Stimulated activated memory B cell treated with anti-CD40 and anti-IgM and Interleukin-4, amounts not matched to agents 10 μg/mL and 1 μg/mL and 100 μg/mL, for 72 hours (primary cell): Measurements from ENCODE around the gene KDM4B.

Source experiments
- ATAC-seq: fragments of 150-1000 bp; cut with Tn5 transposase; 2 replicates; pipeline ENCODE4 v1.10.0; 2021
- H3K27ac Mint-ChIP-seq: one replicate; pipeline ENCODE4 v1.8.0; 2022; ENCODE audit warnings: mild to moderate bottlenecking, mixed read lengths
- H3K27me3 Mint-ChIP-seq: one replicate; pipeline ENCODE4 v1.8.0; 2022; ENCODE audit warnings: mixed read lengths
- H3K36me3 Mint-ChIP-seq: one replicate; pipeline ENCODE4 v1.8.0; 2022; ENCODE audit warnings: mixed read lengths
- H3K4me1 Mint-ChIP-seq: one replicate; pipeline ENCODE4 v1.8.0; 2022; ENCODE audit warnings: mixed read lengths
- H3K4me3 Mint-ChIP-seq: one replicate; pipeline ENCODE4 v1.8.0; 2022; ENCODE audit warnings: mild to moderate bottlenecking, moderate library complexity, mixed read lengths
- H3K9me3 Mint-ChIP-seq: one replicate; pipeline ENCODE4 v1.8.0; 2022; ENCODE audit warnings: mixed read lengths

Gene KDM4B

DNA sequence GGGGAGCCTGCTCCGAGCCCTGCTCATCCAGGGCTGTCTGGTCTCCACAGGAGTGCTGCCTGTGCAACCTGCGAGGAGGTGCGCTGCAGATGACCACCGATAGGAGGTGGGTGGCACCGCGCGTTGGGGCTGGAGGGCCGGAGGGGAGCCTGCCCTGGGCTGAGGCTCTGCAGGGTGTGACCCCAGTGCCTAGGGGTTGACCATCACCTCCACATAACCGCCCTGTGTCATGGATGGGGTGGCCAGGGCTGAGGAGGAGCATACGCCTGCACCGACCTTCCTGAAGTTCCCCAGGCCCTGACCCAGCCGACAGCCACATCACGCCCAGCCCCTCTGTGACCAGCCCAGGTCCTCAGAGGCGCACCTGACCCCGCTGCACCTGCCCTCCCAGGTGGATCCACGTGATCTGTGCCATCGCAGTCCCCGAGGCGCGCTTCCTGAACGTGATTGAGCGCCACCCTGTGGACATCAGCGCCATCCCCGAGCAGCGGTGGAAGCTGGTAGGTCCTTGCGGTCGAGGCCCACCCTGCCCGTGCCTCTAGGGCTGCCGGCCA is 168.7 kb downstream of the KDM4B start:
- no peak overlapping the region for H3K4me3 Mint-ChIP-seq
- no peak overlapping the region for H3K27ac Mint-ChIP-seq
- peaks cover 89% of the 10 kb centered on the region for H3K4me1 Mint-ChIP-seq
- H3K27me3 Mint-ChIP-seq, result no peaks in the 10 kb centered on the region
- H3K36me3 Mint-ChIP-seq, result peaks cover 76% of the 10 kb centered on the region
- H3K9me3 Mint-ChIP-seq, result no peaks in the 10 kb centered on the region
- no peak for ATAC-seq

DNA sequence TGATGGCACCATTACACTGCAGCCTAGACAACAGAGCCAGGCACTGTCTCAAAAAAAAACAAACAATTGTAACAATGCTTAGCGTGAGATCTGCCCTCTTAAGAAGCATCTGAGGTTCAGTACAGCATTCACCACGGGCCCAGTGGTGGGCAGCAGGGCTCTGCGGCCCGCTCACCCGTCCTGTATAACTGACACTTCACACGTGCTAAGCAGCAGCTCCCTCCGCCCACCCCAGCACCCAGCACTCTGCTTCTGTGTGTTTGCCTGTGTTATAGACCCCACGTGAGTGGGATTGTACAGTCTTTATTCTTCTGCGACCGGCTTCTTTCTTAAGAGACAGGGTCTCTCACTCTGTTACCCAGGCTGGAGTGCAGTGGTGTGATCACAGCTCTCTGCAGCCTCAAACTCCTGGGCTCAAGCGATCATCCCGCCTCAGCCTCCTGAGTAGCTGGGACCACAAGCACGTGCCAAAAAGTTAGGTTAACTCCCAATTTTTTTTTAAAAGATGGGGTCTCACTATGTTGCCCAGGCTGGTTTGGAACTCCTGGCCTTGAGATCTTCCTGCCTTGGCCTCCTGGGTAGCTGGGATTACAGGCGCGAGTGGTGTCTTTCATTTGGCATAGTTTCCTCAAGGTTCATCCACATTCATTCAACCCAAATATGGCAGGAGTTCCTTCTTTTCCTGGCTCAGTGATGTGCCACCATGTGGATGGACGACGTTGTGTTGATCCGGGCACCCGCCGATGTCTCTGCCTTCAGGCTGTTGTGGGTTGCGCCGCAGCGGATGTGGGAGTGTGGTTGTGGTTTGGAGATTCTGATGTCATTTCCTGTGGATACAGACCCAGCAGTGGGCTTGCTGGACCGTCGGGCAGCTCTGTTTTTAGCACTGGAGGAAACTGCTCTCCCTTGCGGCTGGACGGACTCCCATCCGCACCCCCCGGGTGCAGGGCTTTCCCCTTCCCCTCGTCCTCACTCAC is 170.0 kb downstream of the KDM4B start:
- Mint-ChIP-seq H3K4me3 (peak overlapping the region; percentile 51), H3K27ac (peak overlapping the region; percentile 56), H3K27me3 (no peaks in the 10 kb centered on the region), H3K9me3 (no peaks in the 10 kb centered on the region), H3K36me3 (peaks cover 75% of the 10 kb centered on the region), H3K4me1 (peaks cover 88% of the 10 kb centered on the region)
- peak; percentile 81 for ATAC-seq

DNA sequence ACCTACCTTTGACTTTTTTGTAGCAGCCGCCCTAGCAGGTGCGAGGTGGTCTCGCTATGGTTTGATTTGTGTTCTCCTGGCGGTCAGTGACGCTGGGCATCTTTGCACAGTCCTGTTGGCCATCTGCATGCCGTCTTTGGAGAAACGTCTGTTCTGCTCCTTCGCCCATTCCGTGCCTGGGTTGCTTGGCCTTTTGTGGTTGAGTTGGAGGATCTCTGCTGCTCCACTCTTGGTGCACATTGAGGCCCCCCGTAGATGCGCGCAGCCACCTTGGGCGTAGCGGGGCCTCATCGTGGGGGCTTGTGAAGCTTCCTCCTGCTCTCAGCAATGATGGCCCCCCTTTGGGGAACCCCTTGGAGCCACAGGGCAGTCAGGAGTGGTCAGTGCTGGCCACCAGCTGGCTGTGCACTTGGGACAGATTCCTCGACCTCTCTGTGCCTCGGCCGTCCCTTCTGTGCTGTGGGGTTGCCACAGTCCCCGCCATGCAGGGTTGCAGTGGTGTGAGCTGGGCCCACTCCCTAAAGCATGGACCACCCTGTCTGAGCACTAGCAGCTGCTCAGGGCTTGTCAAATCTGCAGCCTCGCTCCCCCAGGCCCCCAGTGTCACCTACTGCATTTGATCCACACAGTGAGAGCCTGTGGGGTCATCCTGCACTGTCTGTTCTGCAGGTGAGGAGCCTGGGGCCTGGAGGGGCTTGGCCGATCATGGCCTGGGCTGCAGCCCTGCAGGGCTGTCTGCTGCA is 170.8 kb downstream of the KDM4B start:
- Mint-ChIP-seq H3K27me3 (no peaks in the 10 kb centered on the region), H3K4me1 (peaks cover 79% of the 10 kb centered on the region), H3K36me3 (peaks cover 66% of the 10 kb centered on the region), H3K4me3 (peak overlapping the region; percentile 51), H3K9me3 (no peaks in the 10 kb centered on the region), H3K27ac (peak overlapping the region; percentile 56)
- ATAC-seq, result no peak

DNA sequence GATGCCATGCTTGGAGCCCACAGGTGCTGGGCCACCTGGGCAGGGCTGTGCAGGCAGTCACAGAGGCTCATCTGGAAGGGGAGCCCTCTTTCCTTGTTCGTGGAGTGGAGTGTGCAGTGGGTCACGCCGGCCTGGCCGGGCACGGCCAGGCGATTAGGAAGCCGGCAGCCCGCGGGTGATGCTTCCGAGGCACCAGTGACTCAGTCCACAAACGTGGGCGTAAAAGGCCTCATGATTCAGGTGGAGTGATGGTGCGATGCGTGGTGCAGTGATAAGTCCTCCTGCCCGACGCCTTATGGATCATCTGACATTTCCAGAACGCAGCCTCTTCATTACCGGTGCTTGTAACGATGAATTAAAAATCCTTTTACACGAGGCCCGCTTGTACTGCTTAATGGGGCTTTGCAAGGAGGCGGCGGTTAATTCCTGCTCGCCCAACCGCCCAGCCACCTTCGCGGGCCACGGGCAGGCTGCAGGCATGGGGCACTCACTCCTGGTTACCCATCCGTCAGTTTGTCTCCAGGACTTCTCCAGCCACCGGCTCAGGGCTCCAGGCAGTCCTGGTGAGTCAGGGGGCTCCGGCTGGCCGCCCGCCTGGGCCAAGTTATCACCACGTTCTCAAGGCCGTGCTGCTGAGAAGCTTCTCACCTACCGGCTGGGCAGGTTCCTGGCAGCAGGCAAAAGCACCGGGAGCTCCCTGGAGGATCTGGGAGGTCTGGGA is 172.4 kb downstream of the KDM4B start:
- no peak for ATAC-seq
- no peaks in the 10 kb centered on the region for H3K27me3 Mint-ChIP-seq
- no peaks in the 10 kb centered on the region for H3K9me3 Mint-ChIP-seq
- no peak overlapping the region for H3K27ac Mint-ChIP-seq
- H3K4me1 Mint-ChIP-seq, result peaks cover 68% of the 10 kb centered on the region
- no peak overlapping the region for H3K4me3 Mint-ChIP-seq
- H3K36me3 Mint-ChIP-seq, result peaks cover 64% of the 10 kb centered on the region

DNA sequence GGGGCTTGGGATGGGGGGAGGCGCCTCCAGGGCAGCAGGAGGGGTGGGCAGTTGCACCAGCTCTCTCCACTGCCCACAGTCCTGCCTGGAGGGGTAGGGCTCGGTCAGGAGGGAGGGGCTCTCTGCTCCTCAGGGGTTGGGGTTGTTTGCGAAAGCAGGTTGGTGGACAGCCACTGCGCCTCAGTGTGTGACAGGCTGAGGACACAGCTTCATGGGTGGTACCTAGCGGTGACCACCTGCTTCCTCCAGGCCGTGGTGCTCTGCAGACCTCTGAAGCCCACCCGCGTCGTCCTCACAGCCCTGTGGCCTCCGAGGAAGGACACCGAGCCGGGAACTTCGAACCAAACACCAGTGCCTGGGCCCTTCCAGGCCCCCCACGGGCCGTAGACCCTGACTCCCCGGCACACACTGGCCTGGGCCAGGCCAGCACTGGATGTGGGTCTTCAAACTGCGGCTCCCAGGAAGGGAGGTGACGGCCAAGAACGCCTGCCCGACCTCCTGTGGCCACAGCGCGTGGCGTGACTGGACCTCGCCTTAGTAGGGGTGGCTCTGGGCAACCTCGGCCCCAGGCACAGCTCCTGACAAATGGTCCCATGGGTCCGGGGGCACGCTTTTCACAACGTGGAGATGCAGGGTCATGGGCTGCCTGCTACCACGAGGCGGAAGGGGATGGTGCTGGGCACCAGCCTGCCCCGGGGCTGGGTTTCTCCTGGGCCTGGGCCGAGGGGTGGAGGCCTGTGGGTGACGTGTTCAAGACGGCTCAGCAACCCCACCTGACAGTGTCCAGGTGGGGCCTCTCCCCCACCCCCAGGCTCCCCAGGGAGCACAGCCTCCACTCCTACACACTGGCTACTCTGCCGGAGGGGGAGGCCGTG is 173.2 kb downstream of the KDM4B start:
- Mint-ChIP-seq H3K4me1 (peaks cover 61% of the 10 kb centered on the region), H3K27ac (peak overlapping the region; percentile 59), H3K27me3 (no peaks in the 10 kb centered on the region), H3K9me3 (no peaks in the 10 kb centered on the region), H3K4me3 (peak overlapping the region; percentile 26), H3K36me3 (peaks cover 66% of the 10 kb centered on the region)
- ATAC-seq, result peak; percentile 24

DNA sequence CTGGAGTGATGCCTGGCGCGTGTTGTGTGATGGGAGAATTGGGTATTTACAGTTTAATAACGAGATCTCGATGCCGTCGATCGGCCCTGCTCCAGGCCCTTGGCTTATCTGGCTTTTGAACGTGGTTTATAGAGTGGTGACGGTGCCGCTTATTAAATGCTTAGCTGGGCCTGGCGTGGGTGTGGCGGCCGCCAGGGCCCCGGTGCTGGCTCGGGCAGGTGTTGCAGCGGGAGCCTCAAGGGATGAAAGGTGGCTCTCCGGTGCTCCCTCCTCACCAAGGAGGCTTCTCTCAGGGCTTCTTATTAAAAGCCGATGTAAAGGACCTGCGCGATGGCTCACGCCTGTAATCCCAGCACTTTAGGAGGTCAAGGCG is 173.8 kb downstream of the KDM4B start:
- Mint-ChIP-seq H3K36me3 (peaks cover 66% of the 10 kb centered on the region), H3K4me3 (peak overlapping the region; percentile 26), H3K27me3 (no peaks in the 10 kb centered on the region), H3K27ac (peak overlapping the region; percentile 59), H3K9me3 (no peaks in the 10 kb centered on the region), H3K4me1 (peaks cover 55% of the 10 kb centered on the region)
- peak; percentile 2 for ATAC-seq

DNA sequence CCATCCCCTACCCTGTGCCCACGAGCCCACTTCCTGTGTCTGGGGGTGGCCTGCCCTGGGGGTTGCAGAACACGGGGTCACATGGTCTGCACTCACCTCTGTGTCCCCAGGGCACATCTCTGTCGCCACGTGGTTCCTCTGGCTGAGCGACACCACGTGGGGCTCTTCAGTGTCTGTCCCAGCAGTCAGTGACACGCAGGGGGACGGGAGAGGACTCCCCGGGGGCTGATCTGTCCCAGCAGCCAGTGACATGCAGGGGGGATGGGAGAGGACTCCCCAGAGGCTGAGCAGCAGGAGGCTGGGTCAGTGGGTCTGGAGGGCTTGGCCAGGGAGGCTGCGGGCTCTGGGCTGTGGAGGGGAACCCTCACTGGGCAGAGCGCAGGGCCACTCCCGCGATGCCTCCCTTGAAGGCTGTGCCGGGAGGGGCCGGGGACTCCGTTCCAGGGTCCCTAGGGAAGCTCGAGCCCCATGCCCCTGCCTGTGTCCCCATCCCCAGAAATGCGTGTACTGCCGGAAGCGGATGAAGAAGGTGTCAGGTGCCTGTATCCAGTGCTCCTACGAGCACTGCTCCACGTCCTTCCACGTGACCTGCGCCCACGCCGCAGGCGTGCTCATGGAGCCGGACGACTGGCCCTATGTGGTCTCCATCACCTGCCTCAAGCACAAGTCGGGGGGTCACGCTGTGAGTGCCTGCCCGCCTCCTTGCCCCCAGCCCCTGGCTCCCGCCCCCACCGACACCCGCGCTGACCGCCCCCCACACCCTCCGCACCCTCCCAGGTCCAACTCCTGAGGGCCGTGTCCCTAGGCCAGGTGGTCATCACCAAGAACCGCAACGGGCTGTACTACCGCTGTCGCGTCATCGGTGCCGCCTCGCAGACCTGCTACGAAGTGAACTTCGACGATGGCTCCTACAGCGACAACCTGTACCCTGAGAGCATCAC is 174.8 kb downstream of the KDM4B start:
- Mint-ChIP-seq H3K27ac (peak overlapping the region; percentile 59), H3K36me3 (peaks cover 65% of the 10 kb centered on the region), H3K9me3 (no peaks in the 10 kb centered on the region), H3K27me3 (no peaks in the 10 kb centered on the region), H3K4me1 (peaks cover 45% of the 10 kb centered on the region), H3K4me3 (peak overlapping the region; percentile 46)
- ATAC-seq, result peak; percentile 80

DNA sequence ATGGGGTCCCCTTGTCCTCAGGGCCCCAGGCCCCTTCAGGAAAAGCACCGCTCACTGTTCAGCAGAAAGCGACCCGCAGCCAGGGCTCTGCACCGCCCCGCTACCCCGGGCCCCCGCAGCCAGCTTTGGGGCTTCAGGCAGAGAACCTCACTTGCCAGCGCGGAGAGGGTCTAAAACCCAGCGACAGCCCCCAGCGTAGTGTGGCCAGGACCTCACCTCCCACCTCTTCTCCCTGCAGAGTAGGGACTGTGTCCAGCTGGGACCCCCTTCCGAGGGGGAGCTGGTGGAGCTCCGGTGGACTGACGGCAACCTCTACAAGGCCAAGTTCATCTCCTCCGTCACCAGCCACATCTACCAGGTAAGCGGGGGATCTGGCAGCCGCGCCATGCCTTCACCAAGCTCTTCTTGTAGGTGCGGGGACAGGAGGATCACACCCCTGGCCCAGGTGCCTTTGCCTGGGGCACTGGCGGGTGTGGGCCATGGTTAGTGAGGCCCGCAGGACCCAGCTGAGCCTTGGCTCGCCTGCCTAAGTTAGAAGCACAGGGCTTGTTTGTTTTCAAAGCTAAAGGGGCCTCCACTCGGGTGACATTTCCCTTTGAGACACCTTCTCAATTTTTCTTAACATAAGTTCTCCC is 175.7 kb downstream of the KDM4B start:
- Mint-ChIP-seq H3K4me3 (no peak overlapping the region), H3K4me1 (peaks cover 36% of the 10 kb centered on the region), H3K9me3 (no peaks in the 10 kb centered on the region), H3K27me3 (no peaks in the 10 kb centered on the region), H3K36me3 (peaks cover 62% of the 10 kb centered on the region), H3K27ac (no peak overlapping the region)
- ATAC-seq, result no peak

DNA sequence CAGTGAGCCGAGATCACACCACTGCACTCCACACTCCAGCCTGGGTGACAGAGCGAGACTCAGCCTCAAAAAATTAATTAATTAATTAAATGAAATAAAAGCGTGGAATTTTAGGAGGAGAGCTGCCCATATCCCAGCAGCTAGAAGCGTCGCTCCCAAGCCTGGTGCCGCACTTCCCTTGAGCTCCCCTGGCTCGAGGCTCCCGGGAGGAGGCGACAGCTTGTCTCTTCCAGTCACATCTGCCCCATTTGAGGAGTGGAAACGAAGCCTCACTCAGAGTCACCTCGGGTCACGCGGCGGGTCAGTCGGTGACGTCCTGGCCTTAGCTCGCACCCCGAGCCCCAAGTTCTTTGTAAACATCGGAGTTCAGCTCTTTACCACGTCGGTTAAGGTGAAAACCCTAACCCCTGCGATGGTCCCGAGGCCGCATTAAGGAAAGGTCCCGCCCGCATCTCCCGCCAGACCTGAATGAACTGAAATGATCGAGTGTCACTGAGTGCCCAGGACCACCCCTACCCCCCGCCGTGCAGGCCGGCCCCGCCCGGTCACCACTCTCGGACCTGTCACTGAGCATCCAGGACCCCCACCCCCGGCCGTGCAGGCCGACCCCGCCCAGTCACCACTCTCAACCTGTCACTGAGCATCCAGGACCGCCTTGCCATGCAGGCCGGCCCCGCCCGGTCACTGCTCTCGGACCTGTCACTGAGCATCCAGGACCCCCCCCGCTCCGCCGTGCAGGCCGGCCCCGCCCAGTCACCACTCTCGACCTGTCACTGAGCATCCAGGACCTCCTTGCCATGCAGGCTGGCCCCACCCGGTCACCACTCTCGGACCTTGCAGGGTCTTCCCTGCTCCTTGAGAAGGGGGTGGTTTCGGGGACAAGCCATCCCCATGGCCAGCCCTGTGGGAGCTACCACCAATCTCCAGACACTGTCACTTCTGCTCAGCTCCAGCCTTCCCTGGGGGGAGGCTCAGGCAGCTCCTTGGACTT is 176.9 kb downstream of the KDM4B start:
- Mint-ChIP-seq H3K27ac (no peak overlapping the region), H3K4me3 (no peak overlapping the region), H3K27me3 (no peaks in the 10 kb centered on the region), H3K9me3 (no peaks in the 10 kb centered on the region), H3K4me1 (peaks cover 24% of the 10 kb centered on the region), H3K36me3 (peaks cover 53% of the 10 kb centered on the region)
- no peak for ATAC-seq

DNA sequence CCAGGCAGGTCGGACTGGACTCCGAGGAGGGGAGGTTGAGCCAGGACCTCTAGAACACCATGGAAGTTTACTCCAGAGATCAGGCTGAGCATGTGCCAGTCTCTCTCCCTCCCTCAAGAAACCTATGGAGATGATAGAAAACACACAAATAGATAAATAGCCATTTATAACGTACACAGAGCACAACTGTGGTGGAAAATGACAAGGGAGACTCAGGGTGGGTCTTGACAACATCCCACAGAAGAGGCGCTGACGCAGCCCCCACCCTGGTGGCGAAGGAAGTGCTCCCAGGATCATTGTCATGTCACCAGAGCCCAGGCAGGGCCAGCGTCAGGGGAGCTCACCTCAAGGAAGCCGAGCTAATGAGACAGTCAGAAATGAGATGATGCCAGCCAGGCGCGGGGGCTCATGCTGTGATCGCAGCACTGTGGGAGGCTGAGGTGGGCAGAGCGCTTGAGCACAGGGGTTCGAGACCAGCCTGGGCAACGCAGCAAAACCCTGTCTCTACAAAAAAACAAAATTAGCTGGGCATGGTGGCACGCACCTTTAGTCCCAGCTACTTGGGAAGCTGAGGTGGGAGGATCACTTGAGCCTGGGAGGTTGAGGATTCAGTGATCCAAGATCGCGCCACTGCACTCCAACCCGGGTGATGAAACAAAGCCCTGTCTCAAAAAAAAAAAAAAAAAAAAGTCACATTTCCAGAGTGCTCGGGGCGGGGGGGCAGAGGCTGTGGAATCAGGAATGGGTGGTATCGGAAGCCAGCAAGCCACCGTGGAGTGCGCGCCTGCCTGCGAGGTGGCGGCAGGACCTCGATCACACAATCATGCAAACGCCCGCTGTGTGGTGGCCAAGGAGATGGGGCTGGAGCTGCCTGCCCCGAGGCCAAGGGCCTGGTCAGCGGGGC is 178.4 kb downstream of the KDM4B start:
- no peak overlapping the region for H3K27ac Mint-ChIP-seq
- H3K9me3 Mint-ChIP-seq, result no peaks in the 10 kb centered on the region
- no peak for ATAC-seq
- H3K4me3 Mint-ChIP-seq, result no peak overlapping the region
- H3K36me3 Mint-ChIP-seq, result peaks cover 53% of the 10 kb centered on the region
- H3K4me1 Mint-ChIP-seq, result peaks cover 15% of the 10 kb centered on the region
- no peaks in the 10 kb centered on the region for H3K27me3 Mint-ChIP-seq

DNA sequence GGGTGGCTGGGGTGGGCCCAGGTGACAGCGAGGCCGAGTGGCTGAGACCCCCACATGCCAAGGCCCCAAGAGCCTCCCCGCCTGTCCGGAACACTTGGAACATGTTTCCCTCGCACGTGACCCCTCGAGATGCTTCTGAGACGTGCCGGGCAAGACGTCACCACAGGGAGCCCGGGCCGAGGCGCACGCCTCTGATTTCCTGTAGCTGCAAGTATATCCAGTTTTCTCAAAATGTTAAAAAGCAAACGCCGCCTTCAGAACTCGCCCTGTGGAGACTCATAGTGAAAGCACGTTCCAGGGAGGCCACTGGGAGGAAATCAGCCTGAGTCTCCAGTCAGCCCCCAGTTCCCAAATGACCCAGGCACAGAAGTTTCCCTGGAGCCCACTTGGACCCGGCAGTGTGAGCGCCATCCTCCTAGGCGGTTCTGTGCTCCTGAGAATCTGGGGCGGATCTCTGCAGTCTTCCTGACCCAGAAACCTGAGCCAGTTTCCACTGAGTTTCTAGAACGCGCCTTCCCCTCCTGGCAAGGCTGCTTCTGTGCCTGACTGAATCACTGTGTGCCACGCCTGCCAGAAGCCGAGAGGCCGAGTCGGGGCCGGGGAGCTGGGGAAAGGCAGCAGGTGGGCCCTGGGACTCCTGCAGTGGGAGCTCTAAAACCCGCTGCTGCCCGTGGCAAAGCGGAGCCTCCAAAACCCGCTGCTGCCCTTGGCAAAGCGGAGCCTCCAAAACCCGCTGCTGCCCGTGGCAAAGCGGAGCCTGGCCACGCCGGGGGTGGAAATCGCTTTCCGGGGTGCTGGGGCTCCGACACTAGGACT is 179.3 kb downstream of the KDM4B start:
- no peaks in the 10 kb centered on the region for H3K27me3 Mint-ChIP-seq
- H3K4me1 Mint-ChIP-seq, result peaks cover 7% of the 10 kb centered on the region
- H3K4me3 Mint-ChIP-seq, result no peak overlapping the region
- ATAC-seq, result no peak
- peaks cover 46% of the 10 kb centered on the region for H3K36me3 Mint-ChIP-seq
- H3K9me3 Mint-ChIP-seq, result no peaks in the 10 kb centered on the region
- no peak overlapping the region for H3K27ac Mint-ChIP-seq
